Stomach (tissue), 4 donors: ENCODE data around the gene MVB12A.

ENCODE experiments used
- EP300 ChIP-seq: sonication (generic); formaldehyde crosslinking; IDR thresholded peaks from one replicate; pipeline ENCODE4 v1.6.1; 2017; ENCODE audit warnings: antibody characterized with exemption
- POLR2A ChIP-seq, 4 donors: fragments of 450-650 bp; IDR thresholded peaks; one replicate each; pipeline ENCODE4 v1.6.1; 2016; ENCODE audit warnings: antibody characterized with exemption in 4 of 4, control low read depth in 2 of 4, mild to moderate bottlenecking in 1 of 4, moderate library complexity in 1 of 4

DNA sequence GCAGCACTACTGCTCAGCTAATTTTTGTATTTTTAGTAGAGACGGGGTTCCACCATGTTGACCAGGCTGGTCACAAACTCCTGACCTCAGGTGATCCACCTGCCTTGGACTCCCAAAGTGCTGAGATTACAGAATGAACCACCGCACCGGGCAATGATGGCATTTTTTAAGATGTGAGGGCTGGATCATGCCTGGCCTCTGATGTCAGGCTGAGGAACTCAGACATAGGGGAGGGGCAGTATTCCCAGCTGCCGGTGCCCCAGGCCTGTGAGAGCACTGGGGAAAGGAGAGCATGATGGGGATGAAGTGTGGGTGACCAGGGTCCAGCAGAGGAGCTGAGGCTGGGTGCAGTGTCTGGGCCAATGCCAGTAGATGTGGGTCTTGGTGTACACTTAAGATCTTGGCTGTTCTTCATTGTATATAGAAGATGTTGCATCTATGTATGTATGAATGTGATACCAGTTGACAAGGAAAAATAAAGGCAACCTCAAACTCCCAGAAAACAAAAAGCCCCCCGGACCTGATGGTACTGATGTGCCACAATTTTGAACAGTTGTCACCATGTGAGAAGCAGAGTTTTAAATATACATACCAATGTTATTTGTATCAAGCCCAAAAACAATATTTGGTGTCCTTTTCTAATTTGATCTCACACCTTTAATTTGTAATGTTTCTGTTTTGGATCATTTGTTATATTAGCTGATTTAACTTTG is 39.3 kb upstream of the MVB12A start:
- TF ChIP-seq POLR2A (IDR thresholded peaks at IDR 0.05) = no peak
- no peak for TF ChIP-seq EP300
